Gastroesophageal sphincter (tissue), 3 donors: ENCODE results near the gene PPRC1.

ENCODE experiments used
- CTCF ChIP-seq, 4 experiments: fragments of 200-600 bp in 2 of 4; fragments of 450-650 bp in 2 of 4; sonication (generic) in 1 of 4; IDR thresholded peaks; one replicate each; pipeline ENCODE4 v1.5.1; 2017 to 2019; ENCODE audit warnings: antibody characterized with exemption in 4 of 4, mild to moderate bottlenecking in 2 of 4, moderate library complexity in 2 of 4
- POLR2AphosphoS5 ChIP-seq: sonication (generic); formaldehyde crosslinking; IDR thresholded peaks from one replicate; pipeline ENCODE4 v1.6.1; 2017; ENCODE audit warnings: antibody characterized with exemption

GRCh38 chr10:102163342-102163989, 30.6 kb downstream of the PPRC1 start:
- TF ChIP-seq CTCF (IDR thresholded peaks at IDR 0.05) (no peak), POLR2AphosphoS5 (no peak)
